Ovary (tissue), 3 donors: ENCODE data around the gene CFH.

Experiments used
- POLR2A ChIP-seq: fragments of 450-650 bp; IDR thresholded peaks from one replicate; pipeline ENCODE4 v1.6.1; 2017; ENCODE audit warnings: antibody characterized with exemption, mild to moderate bottlenecking, moderate library complexity
- TF ChIP-seq, protein P1 (sequence below), 3 donors: fragments of 450-650 bp in 2 of 3; fragments of 200-600 bp in 1 of 3; IDR thresholded peaks; one replicate each; pipeline versions ENCODE4 v1.5.1 to v1.8.0; 2016 to 2022; ENCODE audit warnings: antibody characterized with exemption in 3 of 3, mild to moderate bottlenecking in 1 of 3
- donor health status: DM: no; HTN: no; CAD: no.

DNA sequence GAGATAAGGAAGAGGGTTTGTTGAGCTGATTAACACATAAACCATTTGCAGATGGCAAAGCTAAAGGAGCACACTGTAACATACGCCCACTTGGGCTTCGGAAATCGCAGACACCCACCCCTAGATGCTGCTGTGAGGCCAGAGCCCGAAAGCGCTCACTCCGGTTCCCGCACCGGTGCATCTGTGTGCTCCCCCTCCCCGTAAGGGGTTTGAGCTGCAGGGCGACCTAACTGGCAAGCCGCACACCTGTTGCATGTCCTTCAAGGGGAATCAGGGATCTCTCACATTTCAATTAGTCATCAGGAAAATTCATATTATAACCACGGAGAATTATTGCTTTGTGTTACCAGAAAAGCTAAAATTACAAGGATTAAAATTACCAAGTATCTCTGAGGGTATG lies 1.4 kb upstream of the CFH start:
- TF ChIP-seq, protein P1, sequence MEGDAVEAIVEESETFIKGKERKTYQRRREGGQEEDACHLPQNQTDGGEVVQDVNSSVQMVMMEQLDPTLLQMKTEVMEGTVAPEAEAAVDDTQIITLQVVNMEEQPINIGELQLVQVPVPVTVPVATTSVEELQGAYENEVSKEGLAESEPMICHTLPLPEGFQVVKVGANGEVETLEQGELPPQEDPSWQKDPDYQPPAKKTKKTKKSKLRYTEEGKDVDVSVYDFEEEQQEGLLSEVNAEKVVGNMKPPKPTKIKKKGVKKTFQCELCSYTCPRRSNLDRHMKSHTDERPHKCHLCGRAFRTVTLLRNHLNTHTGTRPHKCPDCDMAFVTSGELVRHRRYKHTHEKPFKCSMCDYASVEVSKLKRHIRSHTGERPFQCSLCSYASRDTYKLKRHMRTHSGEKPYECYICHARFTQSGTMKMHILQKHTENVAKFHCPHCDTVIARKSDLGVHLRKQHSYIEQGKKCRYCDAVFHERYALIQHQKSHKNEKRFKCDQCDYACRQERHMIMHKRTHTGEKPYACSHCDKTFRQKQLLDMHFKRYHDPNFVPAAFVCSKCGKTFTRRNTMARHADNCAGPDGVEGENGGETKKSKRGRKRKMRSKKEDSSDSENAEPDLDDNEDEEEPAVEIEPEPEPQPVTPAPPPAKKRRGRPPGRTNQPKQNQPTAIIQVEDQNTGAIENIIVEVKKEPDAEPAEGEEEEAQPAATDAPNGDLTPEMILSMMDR (IDR thresholded peaks at IDR 0.05), result no peak
- no peak for TF ChIP-seq POLR2A
